Renal pelvis (tissue), 4 donors: Measurements from ENCODE around the gene INCENP. TPM values are rescaled to one million over a fixed set of nuclear protein-coding genes. Genes with fewer than 3 reads are reported as not detected.
A peak's percentile ranks its signal among the peaks of the same experiment; 100 is the strongest.
"Not testable (repeated sequence)": the region's sequence is repeated elsewhere in the genome, so short reads cannot be mapped to it uniquely, and the experiment has no call there.

Experiments
- DNase-seq: peaks from one replicate; pipeline ENCODE4 v3.0.0-alpha.2; 2013
- polyA plus RNA-seq, 3 donors: library from polyadenylated mRNA; unstranded; fragments of 120-200 nt; gene quantifications; one replicate each; pipeline ENCODE4 v1.2.1, GENCODE V29; 2013; ENCODE audit not compliant: insufficient read length in 3 of 3

INCENP gene
- polyA plus RNA-seq, 3 donors = 40.1 to 45.8 (median 40.5) TPM

DNA sequence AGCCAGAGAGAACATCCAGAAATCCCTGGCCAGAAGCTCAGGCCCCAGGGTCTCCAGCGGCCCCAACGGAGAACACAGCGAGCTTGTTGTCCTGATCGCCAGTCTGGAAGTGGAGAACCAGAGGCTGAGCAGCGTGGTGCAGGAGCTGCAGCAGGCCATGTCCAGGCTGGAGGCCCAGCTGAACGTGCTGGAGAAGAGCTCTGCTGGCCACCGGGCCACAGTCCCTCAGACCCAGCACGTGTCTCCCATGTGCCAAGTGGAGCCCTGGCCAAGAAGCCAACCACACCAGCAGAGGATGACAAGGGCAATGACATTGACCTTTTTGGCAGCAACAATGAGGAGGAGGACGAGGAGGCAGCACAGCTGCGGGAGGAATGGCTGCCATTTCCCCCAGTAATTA, 45.6 kb downstream of the INCENP start:
- DNase-seq = no peak

DNA sequence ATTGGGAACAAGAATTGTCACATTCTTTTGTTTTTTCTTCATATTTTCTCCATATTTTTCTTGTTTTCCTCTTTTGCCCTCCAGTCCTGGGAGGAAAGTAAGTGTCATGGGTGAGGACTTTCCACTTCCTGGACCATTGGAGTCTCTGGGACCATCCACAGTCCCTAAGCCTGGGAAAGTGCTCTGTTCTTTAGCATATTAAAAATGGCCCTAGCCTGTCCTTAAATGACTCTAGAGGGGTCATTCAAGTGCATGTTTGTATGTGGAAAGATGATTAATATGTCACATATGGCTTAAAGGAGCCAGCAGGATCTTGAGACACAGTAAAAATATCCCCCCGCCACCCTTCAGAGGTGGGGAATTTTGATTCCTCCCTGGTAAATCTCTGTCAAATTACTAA, 46.1 kb downstream of the INCENP start:
- DNase-seq = no peak

DNA sequence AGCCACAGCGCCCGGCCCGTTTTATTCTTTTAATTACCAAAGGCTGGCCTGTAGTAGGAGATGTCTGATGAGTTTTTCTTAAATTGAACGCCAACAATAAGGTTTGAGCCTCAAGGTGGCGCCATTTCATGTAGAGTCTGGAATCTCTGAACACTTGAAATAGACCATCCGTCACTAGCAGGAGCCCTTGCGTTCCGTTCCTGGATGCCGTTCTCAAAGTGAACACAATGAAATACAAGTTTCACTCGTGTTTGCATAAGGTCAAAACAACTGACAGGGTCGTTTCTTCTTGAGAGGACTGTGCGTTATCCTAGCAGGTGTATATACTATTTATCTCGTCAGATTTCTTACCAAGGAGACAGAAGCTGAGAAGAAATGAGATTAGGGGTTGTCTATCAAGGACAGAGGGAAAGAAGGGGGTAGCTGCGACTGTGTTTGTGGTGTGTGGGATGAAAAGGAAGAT, 47.5 kb downstream of the INCENP start:
- DNase-seq = peak; percentile 88

- DNase-seq = no peak
Observed at GRCh38 chr11:62172294-62172693, 48.5 kb downstream of the INCENP start.

DNA sequence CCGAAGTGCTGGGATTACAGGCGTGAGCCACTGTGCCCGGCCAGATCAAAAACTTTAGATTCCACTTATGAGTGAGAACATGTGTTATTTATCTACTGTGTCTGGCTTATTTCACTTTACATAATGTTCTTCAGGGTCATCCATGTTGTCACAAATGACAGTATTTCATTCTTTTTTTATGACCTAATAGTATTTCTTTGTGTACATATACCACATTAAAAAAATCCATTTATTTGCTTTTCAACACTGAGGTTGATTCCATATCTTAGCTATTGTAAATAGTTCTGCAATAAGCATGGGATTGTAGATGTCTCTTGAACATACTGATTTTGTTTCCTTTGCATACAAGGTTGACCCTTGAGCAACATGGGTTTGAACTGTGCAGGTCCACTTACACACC, 53.0 kb downstream of the INCENP start:
- no peak for DNase-seq

DNA sequence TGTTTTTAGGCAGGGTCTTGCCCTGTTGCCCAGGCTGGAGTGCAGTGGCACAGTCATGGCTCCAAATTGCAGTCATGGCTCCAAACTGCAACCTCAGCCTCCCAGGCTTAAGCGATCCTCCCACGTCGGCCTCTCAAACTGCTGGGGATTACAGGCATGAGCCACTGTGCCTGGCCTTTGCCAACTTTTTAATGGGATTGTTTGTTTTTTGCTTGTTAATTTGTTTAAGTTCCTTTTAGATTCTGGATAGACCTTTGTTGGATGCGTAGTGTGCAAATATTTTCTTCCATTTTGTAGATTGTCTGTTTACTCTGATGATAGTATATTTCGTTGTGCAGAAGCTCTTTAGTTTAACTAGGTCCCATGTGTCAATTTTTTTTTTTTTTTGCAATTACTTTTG, 56.2 kb downstream of the INCENP start:
- no peak for DNase-seq

DNA sequence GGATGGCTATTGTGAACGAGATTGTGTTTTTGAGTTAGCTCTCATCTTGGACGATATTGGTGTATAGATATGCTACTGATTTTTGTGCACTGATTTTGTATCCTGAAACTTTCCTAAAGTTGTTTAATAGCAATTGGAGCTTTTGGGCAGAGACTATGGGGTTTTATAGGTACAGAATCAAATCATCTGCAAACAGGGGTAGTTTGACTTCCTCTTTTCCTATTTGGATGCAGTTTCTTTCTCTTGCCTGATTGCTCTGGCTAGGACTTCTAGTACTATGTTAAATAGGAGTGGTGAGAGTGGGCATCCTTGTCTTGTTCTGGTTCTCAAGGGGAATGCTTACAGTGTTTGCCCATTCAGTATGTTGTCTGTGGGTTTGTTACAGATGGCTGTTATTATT, 57.3 kb downstream of the INCENP start:
- DNase-seq = no peak

DNA sequence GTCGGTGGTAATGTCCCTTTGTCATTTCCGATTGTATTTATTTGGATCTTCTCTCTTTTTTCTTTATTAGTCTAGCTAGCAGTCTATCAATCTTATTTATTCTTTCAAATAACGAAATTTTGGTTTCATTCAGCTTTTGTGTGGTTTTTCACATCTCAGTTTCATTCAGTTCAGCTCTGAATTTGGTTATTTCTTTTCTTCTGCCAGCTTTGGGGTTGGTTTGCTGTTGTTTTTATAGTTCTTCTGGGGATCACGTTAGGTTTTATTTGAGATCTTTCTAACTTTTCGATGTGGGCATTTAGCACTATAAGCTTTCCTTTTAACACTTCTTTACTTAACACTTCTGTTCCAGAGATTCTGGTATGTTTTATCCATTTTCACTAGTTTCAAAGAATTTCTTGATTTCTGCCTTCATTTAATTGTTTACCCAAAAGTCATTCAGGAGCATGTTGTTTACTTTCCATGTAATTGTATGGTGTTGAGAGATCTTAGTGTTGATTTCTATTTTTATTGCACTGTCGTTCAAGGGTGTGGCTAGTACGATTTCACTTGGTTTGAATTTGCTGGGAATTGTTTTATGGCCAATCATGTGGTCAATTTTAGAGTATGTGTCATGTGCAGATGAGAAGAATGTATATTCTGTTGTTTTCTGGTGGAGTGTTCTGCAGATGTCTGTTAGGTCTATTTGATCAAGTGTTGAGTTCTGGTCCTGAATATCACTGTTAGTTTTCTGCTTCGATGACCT, 58.5 kb downstream of the INCENP start:
- no peak for DNase-seq

- no peak for DNase-seq
Observed at GRCh38 chr11:62186195-62186594, 62.4 kb downstream of the INCENP start.

GRCh38 chr11:62190011-62190410, 66.2 kb downstream of the INCENP start, which contains the start of gene SCGB1D1:
SCGB1D1 (plus strand) TSS chr11:62190216; CDS start chr11:62190285, 69 bp downstream.
- no peak for DNase-seq

DNA sequence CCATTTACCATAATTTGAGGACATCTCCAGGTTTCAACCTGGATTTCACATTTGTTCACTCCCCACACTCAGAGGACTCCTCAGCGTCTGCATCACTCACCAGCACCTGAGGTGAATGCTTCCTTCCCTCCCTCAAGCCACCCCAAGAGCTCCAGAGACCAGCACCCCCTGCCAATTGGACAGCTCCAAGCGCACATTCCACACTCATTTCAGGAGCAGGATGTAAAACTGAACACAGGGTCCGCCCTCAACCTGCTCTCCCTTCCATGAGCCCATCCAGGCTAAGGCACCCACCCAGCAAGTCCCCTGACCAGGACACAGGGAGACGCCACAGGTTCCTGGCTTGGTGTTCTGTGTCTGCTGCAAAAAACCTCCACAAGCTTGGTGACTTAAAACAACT, 70.1 kb downstream of the INCENP start:
- no peak for DNase-seq

- not testable (repeated sequence) for DNase-seq
Observed at GRCh38 chr11:62195010-62195409, 71.2 kb downstream of the INCENP start.

DNA sequence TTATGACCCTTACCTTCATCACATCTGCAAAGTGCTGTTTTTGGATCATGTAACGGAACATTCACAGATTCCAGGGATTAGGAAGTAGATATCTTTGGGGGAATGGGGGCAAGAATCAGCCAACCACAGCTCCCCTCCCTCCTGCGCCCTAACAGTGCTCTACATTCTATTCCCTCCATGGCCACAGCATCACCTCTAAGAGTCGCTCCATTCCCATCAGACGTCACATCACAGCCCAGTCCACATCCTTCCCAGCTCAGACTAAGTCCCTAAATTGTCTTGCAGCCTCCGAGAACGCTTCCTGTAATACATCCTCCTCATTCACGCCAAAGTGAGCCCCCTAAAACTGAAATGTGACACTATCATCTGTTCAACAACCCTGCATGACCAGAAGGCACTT, 72.1 kb downstream of the INCENP start:
- no peak for DNase-seq

- not testable (repeated sequence) for DNase-seq
Observed at GRCh38 chr11:62197400-62197799, 73.6 kb downstream of the INCENP start.

DNA sequence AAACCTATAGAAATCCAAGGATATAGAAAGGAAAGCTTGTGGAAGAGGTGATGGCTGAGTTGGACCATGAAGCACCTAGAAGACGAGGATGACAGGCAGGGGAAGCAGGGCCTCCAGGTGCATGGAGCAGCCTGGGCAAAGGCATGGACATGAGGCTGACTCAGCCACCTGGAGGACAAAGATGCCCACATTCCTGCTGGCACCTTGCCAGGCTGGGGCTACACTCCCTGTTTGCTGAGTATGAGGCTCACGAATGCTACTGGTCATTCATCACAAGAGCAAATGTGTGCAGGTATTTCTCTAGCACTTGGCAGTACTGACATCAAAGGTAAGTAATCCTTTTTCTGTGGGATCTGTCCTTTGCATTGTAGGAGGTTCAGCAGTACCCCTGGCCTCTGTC, 77.6 kb downstream of the INCENP start:
- DNase-seq = no peak

Other genes starting within 250 kb of the INCENP start
- gene FADS3, start 232.5 kb upstream of the INCENP start, polyA plus RNA-seq = 10 to 100 TPM; 16.7 to 22.2 (median 20.0) TPM
- 10 to 100 TPM; 24.2 to 31.3 (median 27.1) TPM for gene RAB3IL1, start 206.4 kb upstream of the INCENP start, polyA plus RNA-seq
- gene BEST1, start 173.7 kb upstream of the INCENP start, polyA plus RNA-seq = 1 to 10 TPM; 5.1 to 6.3 (median 5.3) TPM
- gene FTH1, start 156.4 kb upstream of the INCENP start, polyA plus RNA-seq = 1,000 to 10,000 TPM; 2,137 to 2,536 (median 2,180) TPM
- gene SCGB1D1, start 66.2 kb downstream of the INCENP start, polyA plus RNA-seq = not detected
- gene SCGB2A1, start 84.7 kb downstream of the INCENP start, polyA plus RNA-seq = under 1 TPM; 0.21 to 0.76 (median 0.45) TPM
- gene SCGB1D2, start 118.2 kb downstream of the INCENP start, polyA plus RNA-seq = 1 to 10 TPM; 1.1 to 3.2 (median 2.0) TPM
- not detected for gene SCGB2A2, start 146.1 kb downstream of the INCENP start, polyA plus RNA-seq
- not detected for gene SCGB1D4, start 175.1 kb downstream of the INCENP start, polyA plus RNA-seq
- gene ASRGL1, start 213.4 kb downstream of the INCENP start, polyA plus RNA-seq = 10 to 100 TPM; 62.0 to 75.2 (median 74.6) TPM